GM12892 (cell line): Measurements from ENCODE around the gene CFAP65.

Experiments used
- POLR2AphosphoS5 ChIP-seq: IDR thresholded peaks from 2 replicates; pipeline ENCODE4 v1.6.1; 2011; ENCODE audit warnings: low read depth, low read length, control low read depth
- TAF1 ChIP-seq: IDR thresholded peaks from 2 replicates; pipeline ENCODE4 v1.6.1; 2011; ENCODE audit warnings: low read depth, mild to moderate bottlenecking, control low read depth, low read length, borderline replicate concordance

DNA sequence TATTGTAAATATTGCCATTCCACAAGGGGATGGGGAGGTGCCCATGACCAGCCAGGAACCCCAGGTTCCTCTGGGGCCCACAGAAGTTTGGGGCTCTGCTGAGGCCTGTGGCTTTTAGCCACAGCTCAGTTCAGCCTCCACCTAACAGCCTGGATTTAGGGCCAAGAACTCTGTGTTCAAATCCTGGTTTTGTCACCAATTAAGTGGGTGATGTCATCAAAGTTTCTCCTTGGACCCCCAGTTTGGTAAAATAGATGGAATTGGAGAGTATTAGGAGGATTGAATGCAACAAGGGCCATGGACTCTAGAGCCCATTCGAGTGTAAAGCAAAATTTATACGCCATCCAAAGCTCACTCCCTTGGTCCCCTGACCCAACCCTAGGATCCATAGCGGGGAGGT, 53.2 kb downstream of the CFAP65 start:
- no peak for TF ChIP-seq TAF1
- no peak for TF ChIP-seq POLR2AphosphoS5
